ENCODE data around the gene AQP2.

DNA sequence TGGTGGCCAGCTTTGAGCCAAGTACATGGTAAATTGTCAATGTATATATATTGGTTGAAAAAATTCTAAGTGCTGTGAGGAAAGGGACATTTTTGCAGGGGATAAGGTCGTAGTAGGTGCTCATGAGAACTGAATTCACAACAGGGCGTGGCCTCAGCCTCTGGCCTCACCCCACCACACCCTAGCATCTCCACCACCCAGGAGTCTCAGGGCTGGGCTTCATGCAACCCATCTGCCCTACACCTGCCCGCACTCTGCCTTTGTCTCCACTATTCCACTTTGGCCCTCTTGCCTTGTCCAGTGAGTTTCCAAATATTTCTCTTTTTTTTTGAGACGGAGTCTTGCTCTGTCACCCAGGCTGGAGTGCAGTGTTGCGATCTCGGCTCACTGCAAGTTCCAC is 22.1 kb upstream of the AQP2 start:
- TF ChIP-seq POLR2AphosphoS5 (IDR thresholded peaks at IDR 0.05; ENCODE audit: low read depth, low read length) (no peak), FOXP2 (optimal IDR thresholded peaks at IDR 0.05; ENCODE audit: borderline replicate concordance, extremely low read depth, extremely low read length, insufficient read depth) (no peak), SIN3A (IDR thresholded peaks at IDR 0.05; ENCODE audit: borderline replicate concordance, insufficient read depth, low read length) (no peak)
- TF ChIP-seq, protein P1, sequence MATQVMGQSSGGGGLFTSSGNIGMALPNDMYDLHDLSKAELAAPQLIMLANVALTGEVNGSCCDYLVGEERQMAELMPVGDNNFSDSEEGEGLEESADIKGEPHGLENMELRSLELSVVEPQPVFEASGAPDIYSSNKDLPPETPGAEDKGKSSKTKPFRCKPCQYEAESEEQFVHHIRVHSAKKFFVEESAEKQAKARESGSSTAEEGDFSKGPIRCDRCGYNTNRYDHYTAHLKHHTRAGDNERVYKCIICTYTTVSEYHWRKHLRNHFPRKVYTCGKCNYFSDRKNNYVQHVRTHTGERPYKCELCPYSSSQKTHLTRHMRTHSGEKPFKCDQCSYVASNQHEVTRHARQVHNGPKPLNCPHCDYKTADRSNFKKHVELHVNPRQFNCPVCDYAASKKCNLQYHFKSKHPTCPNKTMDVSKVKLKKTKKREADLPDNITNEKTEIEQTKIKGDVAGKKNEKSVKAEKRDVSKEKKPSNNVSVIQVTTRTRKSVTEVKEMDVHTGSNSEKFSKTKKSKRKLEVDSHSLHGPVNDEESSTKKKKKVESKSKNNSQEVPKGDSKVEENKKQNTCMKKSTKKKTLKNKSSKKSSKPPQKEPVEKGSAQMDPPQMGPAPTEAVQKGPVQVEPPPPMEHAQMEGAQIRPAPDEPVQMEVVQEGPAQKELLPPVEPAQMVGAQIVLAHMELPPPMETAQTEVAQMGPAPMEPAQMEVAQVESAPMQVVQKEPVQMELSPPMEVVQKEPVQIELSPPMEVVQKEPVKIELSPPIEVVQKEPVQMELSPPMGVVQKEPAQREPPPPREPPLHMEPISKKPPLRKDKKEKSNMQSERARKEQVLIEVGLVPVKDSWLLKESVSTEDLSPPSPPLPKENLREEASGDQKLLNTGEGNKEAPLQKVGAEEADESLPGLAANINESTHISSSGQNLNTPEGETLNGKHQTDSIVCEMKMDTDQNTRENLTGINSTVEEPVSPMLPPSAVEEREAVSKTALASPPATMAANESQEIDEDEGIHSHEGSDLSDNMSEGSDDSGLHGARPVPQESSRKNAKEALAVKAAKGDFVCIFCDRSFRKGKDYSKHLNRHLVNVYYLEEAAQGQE (IDR thresholded peaks at IDR 0.05; ENCODE audit: insufficient read depth in 1 of 2, low read depth in 2 of 2, low read length in 2 of 2): no peak

Measured in PFSK-1 (cell line).